Trophoblast cell (in vitro differentiated cells and primary cell): ENCODE data around the gene IL10RA.

ENCODE experiments used
- DNase-seq, 2 donors: peaks; one replicate each; pipeline ENCODE4 v3.0.0-alpha.2; 2016
- H2AFZ ChIP-seq: 2 replicates; pipeline ENCODE4 v1.6.1; 2013; ENCODE audit warnings: low read length, moderate library complexity, mild to moderate bottlenecking; ENCODE audit not compliant: insufficient read depth, poor library complexity
- H2AK5ac ChIP-seq: 2 replicates; pipeline ENCODE4 v1.6.1; 2013; ENCODE audit warnings: mild to moderate bottlenecking, low read length
- H2BK120ac ChIP-seq: 2 replicates; pipeline ENCODE4 v1.6.1; 2013; ENCODE audit warnings: low read length, mild to moderate bottlenecking, moderate library complexity; ENCODE audit not compliant: insufficient read depth, poor library complexity
- H2BK12ac ChIP-seq: 2 replicates; pipeline ENCODE4 v1.6.1; 2013; ENCODE audit warnings: mild to moderate bottlenecking, low read length, moderate library complexity
- H2BK5ac ChIP-seq: 2 replicates; pipeline ENCODE4 v1.6.1; 2013; ENCODE audit warnings: low read length, low read depth, moderate library complexity, mild to moderate bottlenecking; ENCODE audit not compliant: poor library complexity
- H3K14ac ChIP-seq: 2 replicates; pipeline ENCODE4 v1.6.1; 2013; ENCODE audit warnings: mild to moderate bottlenecking, low read length
- H3K18ac ChIP-seq: 2 replicates; pipeline ENCODE4 v1.6.1; 2013; ENCODE audit warnings: mild to moderate bottlenecking, low read length
- H3K23ac ChIP-seq: 2 replicates; pipeline ENCODE4 v1.6.1; 2013; ENCODE audit warnings: low read length
- H3K27ac ChIP-seq: 2 replicates; pipeline ENCODE4 v1.5.1; 2013; ENCODE audit warnings: low read depth, mild to moderate bottlenecking, inconsistent platforms, low read length, moderate library complexity
- H3K27me3 ChIP-seq: 2 replicates; pipeline ENCODE4 v1.6.1; 2013; ENCODE audit warnings: inconsistent platforms, mild to moderate bottlenecking, low read length, moderate library complexity; ENCODE audit not compliant: insufficient read depth
- H3K36me3 ChIP-seq, 2 experiments: 1 replicate in 1 of 2; 2 replicates in 1 of 2; pipeline ENCODE4 v1.6.1; 2013; ENCODE audit warnings: low read length in 2 of 2, mild to moderate bottlenecking in 2 of 2, moderate library complexity in 1 of 2; ENCODE audit not compliant: insufficient read depth in 2 of 2, control insufficient read depth in 1 of 2
- H3K4ac ChIP-seq: 2 replicates; pipeline ENCODE4 v1.6.1; 2013; ENCODE audit warnings: low read depth, mild to moderate bottlenecking, low read length, moderate library complexity
- H3K4me1 ChIP-seq, 2 experiments: 1 replicate in 1 of 2; 2 replicates in 1 of 2; pipeline ENCODE4 v1.6.1; 2013; ENCODE audit warnings: low read length in 2 of 2, mild to moderate bottlenecking in 2 of 2, moderate library complexity in 1 of 2; ENCODE audit not compliant: insufficient read depth in 2 of 2, control insufficient read depth in 1 of 2
- H3K4me2 ChIP-seq: 2 replicates; pipeline ENCODE4 v1.6.1; 2013; ENCODE audit warnings: inconsistent platforms, mild to moderate bottlenecking, low read length, moderate library complexity
- H3K4me3 ChIP-seq: 2 replicates; pipeline ENCODE4 v1.5.1; 2013; ENCODE audit warnings: mild to moderate bottlenecking, low read depth, low read length, inconsistent platforms
- H3K79me1 ChIP-seq: one replicate; pipeline ENCODE4 v1.6.1; 2013; ENCODE audit warnings: low read length
- H3K79me2 ChIP-seq: 2 replicates; pipeline ENCODE4 v1.6.1; 2013; ENCODE audit warnings: low read length, mild to moderate bottlenecking; ENCODE audit not compliant: control insufficient read depth, insufficient read depth, poor library complexity
- H3K9ac ChIP-seq: 2 replicates; pipeline ENCODE4 v1.6.1; 2013; ENCODE audit warnings: mild to moderate bottlenecking, low read length
- H3K9me3 ChIP-seq: 2 replicates; pipeline ENCODE4 v1.6.1; 2013; ENCODE audit warnings: low read depth, mild to moderate bottlenecking, control low read depth, inconsistent platforms, low read length; ENCODE audit not compliant: insufficient read depth
- H4K12ac ChIP-seq: 2 replicates; pipeline ENCODE4 v1.6.1; 2013; ENCODE audit warnings: low read depth, mild to moderate bottlenecking, low read length, moderate library complexity
- H4K8ac ChIP-seq: 2 replicates; pipeline ENCODE4 v1.6.1; 2013; ENCODE audit warnings: low read depth, mild to moderate bottlenecking, low read length, moderate library complexity
- H4K91ac ChIP-seq: one replicate; pipeline ENCODE4 v1.6.1; 2013; ENCODE audit warnings: low read depth, mild to moderate bottlenecking, low read length, moderate library complexity
- WGBS: extraction: QIAGEN DNeasy Blood & Tissue Kit; methylation state at CpG from one replicate; pipeline ENCODE4 v1.1.7; 2013; ENCODE audit warnings: missing lambda C conversion rate; ENCODE audit not compliant: insufficient read length, insufficient coverage; ENCODE audit errors: extremely low coverage; 5-methylcytosine and 5-hydroxymethylcytosine counted together

IL10RA gene

GRCh38 chr11:117986981-117987574, 884 bp downstream of the IL10RA start:
- Histone ChIP-seq H3K23ac (no peak overlapping the region), H2AK5ac (no peak overlapping the region), H3K27me3 (peaks cover 14% of the 10 kb centered on the region), H3K9me3 (peaks cover 5% of the 10 kb centered on the region), H2BK120ac (no peak overlapping the region), H2AFZ (no peak overlapping the region), H3K9ac (no peak overlapping the region), H3K4me2 (no peak overlapping the region), H2BK5ac (no peak overlapping the region), H3K79me2 (no peaks in the 10 kb centered on the region), H2BK12ac (no peak overlapping the region), H3K4me1 (peaks cover 7 to 8% of the 10 kb centered on the region in 2 experiments), H3K4ac (no peak overlapping the region), H3K79me1 (no peaks in the 10 kb centered on the region), H3K36me3 (no peaks in the 10 kb centered on the region), H4K8ac (no peak overlapping the region), H3K27ac (no peak overlapping the region), H4K12ac (no peak overlapping the region), H3K14ac (no peak overlapping the region), H3K4me3 (no peak overlapping the region), H4K91ac (no peak overlapping the region), H3K18ac (no peak overlapping the region)
- no CpG with 5 or more reads among the region's 15 CpGs for WGBS
- DNase-seq = peak; percentile 52 to 81

- WGBS = no CpG with 5 or more reads among the region's 13 CpGs
- Histone ChIP-seq H3K18ac (no peak overlapping the region), H3K4me2 (no peak overlapping the region)
Measured at GRCh38 chr11:117989351-117990102, 3.3 kb downstream of the IL10RA start.

GRCh38 chr11:117992136-117992535, 5.9 kb downstream of the IL10RA start:
- WGBS = no CpG with 5 or more reads among the region's 4 CpGs
- Histone ChIP-seq H3K4me2 (no peak overlapping the region), H3K4me3 (no peak overlapping the region), H3K9ac (no peak overlapping the region), H3K27me3 (peaks cover 1% of the 10 kb centered on the region), H3K18ac (no peak overlapping the region), H2AFZ (no peak overlapping the region), H3K79me1 (no peaks in the 10 kb centered on the region), H4K91ac (no peak overlapping the region), H4K8ac (no peak overlapping the region), H4K12ac (no peak overlapping the region), H3K9me3 (no peaks in the 10 kb centered on the region), H3K36me3 (no peaks in the 10 kb centered on the region), H3K23ac (no peak overlapping the region), H2AK5ac (no peak overlapping the region), H3K27ac (no peak overlapping the region), H3K14ac (no peak overlapping the region), H3K4ac (no peak overlapping the region), H2BK5ac (no peak overlapping the region), H3K79me2 (no peaks in the 10 kb centered on the region), H2BK120ac (no peak overlapping the region), H2BK12ac (no peak overlapping the region), H3K4me1 (no peaks in the 10 kb centered on the region)
- no peak for DNase-seq

More at GRCh38 chr11:117989351-117990102, 3.3 kb downstream of the IL10RA start:
- no peak overlapping the region for H2BK5ac ChIP-seq
- H3K36me3 ChIP-seq = no peaks in the 10 kb centered on the region
- no peak overlapping the region for H2BK12ac ChIP-seq
- H3K9ac ChIP-seq = no peak overlapping the region
- H4K12ac ChIP-seq = no peak overlapping the region
- no peak for DNase-seq
- H4K91ac ChIP-seq = no peak overlapping the region
- peaks cover 7 to 8% of the 10 kb centered on the region in 2 experiments for H3K4me1 ChIP-seq
- no peak overlapping the region for H2AFZ ChIP-seq
- H3K27me3 ChIP-seq = peaks cover 14% of the 10 kb centered on the region
- H3K4me3 ChIP-seq = no peak overlapping the region
- no peak overlapping the region for H2AK5ac ChIP-seq
- no peak overlapping the region for H4K8ac ChIP-seq
- no peaks in the 10 kb centered on the region for H3K79me1 ChIP-seq
- no peak overlapping the region for H3K14ac ChIP-seq
- no peaks in the 10 kb centered on the region for H3K79me2 ChIP-seq
- H3K23ac ChIP-seq = no peak overlapping the region
- no peak overlapping the region for H3K4ac ChIP-seq
- H3K9me3 ChIP-seq = peaks cover 3% of the 10 kb centered on the region
- H3K27ac ChIP-seq = no peak overlapping the region
- no peak overlapping the region for H2BK120ac ChIP-seq

GRCh38 chr11:117992620-117993019, 6.4 kb downstream of the IL10RA start:
- H3K4me3 ChIP-seq = no peak overlapping the region
- H2AK5ac ChIP-seq = no peak overlapping the region
- H3K36me3 ChIP-seq = no peaks in the 10 kb centered on the region
- no peaks in the 10 kb centered on the region for H3K79me2 ChIP-seq
- no peak overlapping the region for H3K4ac ChIP-seq
- no peak overlapping the region for H2BK120ac ChIP-seq
- no peak overlapping the region for H2AFZ ChIP-seq
- no peak overlapping the region for H4K12ac ChIP-seq
- H4K8ac ChIP-seq = no peak overlapping the region
- no peaks in the 10 kb centered on the region for H3K79me1 ChIP-seq
- no peak for DNase-seq
- no peak overlapping the region for H3K9ac ChIP-seq
- no peak overlapping the region for H3K18ac ChIP-seq
- no peaks in the 10 kb centered on the region for H3K4me1 ChIP-seq
- H2BK12ac ChIP-seq = no peak overlapping the region
- no CpG with 5 or more reads among the region's 2 CpGs for WGBS
- no peaks in the 10 kb centered on the region for H3K27me3 ChIP-seq
- H3K14ac ChIP-seq = no peak overlapping the region
- H3K27ac ChIP-seq = no peak overlapping the region
- no peak overlapping the region for H4K91ac ChIP-seq
- no peak overlapping the region for H3K23ac ChIP-seq
- H3K9me3 ChIP-seq = no peaks in the 10 kb centered on the region
- H2BK5ac ChIP-seq = no peak overlapping the region
- no peak overlapping the region for H3K4me2 ChIP-seq
